ENCODE data around the gene EFCC1.

EFCC1 gene

GRCh38 chr3:129061888-129062834 lies 61.1 kb downstream of the EFCC1 start:
- H3K4me2 ChIP-seq (ENCODE audit: low read length): no peak overlapping the region
- TF ChIP-seq, protein P1, sequence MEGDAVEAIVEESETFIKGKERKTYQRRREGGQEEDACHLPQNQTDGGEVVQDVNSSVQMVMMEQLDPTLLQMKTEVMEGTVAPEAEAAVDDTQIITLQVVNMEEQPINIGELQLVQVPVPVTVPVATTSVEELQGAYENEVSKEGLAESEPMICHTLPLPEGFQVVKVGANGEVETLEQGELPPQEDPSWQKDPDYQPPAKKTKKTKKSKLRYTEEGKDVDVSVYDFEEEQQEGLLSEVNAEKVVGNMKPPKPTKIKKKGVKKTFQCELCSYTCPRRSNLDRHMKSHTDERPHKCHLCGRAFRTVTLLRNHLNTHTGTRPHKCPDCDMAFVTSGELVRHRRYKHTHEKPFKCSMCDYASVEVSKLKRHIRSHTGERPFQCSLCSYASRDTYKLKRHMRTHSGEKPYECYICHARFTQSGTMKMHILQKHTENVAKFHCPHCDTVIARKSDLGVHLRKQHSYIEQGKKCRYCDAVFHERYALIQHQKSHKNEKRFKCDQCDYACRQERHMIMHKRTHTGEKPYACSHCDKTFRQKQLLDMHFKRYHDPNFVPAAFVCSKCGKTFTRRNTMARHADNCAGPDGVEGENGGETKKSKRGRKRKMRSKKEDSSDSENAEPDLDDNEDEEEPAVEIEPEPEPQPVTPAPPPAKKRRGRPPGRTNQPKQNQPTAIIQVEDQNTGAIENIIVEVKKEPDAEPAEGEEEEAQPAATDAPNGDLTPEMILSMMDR (IDR thresholded peaks at IDR 0.05; ENCODE audit: low read depth, low read length): no peak
- no peak for TF ChIP-seq EZH2phosphoT487 (IDR thresholded peaks at IDR 0.05; ENCODE audit: low read depth)
- peaks cover 9% of the 10 kb centered on the region; the same call in 1 of the 2 replicates for H3K27me3 ChIP-seq (ENCODE audit: low read depth, low read length)
- no peak overlapping the region for H3K9ac ChIP-seq (ENCODE audit: low read length)
- H4K20me1 ChIP-seq (ENCODE audit: insufficient read depth, low read length): no peaks in the 10 kb centered on the region
- H2AFZ ChIP-seq (ENCODE audit: low read depth, low read length): no peak overlapping the region
- H3K79me2 ChIP-seq (ENCODE audit: low read length): no peaks in the 10 kb centered on the region
- no peaks in the 10 kb centered on the region for H3K4me1 ChIP-seq (ENCODE audit: low read length)
- no peaks in the 10 kb centered on the region for H3K36me3 ChIP-seq (replicated peaks; ENCODE audit: low read depth, low read length)
- H3K9me3 ChIP-seq (ENCODE audit: insufficient read depth, low read length): no peaks in the 10 kb centered on the region
- no peak overlapping the region for H3K27ac ChIP-seq (ENCODE audit: low read length)
- no peak overlapping the region for H3K4me3 ChIP-seq (ENCODE audit: low read length)

DNA sequence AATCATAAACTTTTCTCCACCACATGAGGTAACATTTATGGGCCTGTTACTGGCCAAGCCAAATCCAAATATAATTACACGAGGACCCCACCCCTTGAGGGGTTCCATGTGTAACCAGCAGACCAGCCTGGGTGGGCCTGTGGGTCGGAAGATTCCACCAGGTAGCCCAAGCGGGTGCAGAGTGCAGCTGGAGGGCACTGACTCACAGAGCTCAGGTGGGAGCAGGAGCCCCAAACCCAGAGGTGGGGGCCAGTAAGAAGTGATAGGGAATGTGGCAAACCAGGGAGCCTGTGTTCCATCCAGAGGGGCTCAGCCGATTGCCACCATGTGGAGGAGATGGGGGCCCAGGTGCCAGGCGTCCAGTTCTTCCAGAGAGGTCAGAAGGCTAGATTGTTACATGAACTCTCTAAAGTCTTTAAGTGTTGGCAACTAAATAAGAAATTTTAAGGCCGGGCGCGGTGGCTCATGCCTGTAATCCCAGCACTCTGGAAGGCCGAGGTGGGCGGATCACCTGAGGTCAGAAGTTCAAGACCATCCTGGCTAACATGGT lies 62.1 kb downstream of the EFCC1 start:
- H3K9me3 ChIP-seq (ENCODE audit: insufficient read depth, low read length): no peaks in the 10 kb centered on the region
- peaks cover 3% of the 10 kb centered on the region; the same call in 1 of the 2 replicates for H3K27me3 ChIP-seq (ENCODE audit: low read depth, low read length)
- no peaks in the 10 kb centered on the region for H3K4me1 ChIP-seq (ENCODE audit: low read length)
- no peak overlapping the region for H3K9ac ChIP-seq (ENCODE audit: low read length)
- no peak overlapping the region for H3K4me3 ChIP-seq (ENCODE audit: low read length)
- H3K27ac ChIP-seq (ENCODE audit: low read length): no peak overlapping the region
- TF ChIP-seq, protein P1 (IDR thresholded peaks at IDR 0.05; ENCODE audit: low read depth, low read length): no peak
- TF ChIP-seq EZH2phosphoT487 (IDR thresholded peaks at IDR 0.05; ENCODE audit: low read depth): no peak
- no peaks in the 10 kb centered on the region for H4K20me1 ChIP-seq (ENCODE audit: insufficient read depth, low read length)
- H3K4me2 ChIP-seq (ENCODE audit: low read length): no peak overlapping the region
- no peak overlapping the region for H2AFZ ChIP-seq (ENCODE audit: low read depth, low read length)
- H3K36me3 ChIP-seq (replicated peaks; ENCODE audit: low read depth, low read length): no peaks in the 10 kb centered on the region
- no peaks in the 10 kb centered on the region for H3K79me2 ChIP-seq (ENCODE audit: low read length)

DNA sequence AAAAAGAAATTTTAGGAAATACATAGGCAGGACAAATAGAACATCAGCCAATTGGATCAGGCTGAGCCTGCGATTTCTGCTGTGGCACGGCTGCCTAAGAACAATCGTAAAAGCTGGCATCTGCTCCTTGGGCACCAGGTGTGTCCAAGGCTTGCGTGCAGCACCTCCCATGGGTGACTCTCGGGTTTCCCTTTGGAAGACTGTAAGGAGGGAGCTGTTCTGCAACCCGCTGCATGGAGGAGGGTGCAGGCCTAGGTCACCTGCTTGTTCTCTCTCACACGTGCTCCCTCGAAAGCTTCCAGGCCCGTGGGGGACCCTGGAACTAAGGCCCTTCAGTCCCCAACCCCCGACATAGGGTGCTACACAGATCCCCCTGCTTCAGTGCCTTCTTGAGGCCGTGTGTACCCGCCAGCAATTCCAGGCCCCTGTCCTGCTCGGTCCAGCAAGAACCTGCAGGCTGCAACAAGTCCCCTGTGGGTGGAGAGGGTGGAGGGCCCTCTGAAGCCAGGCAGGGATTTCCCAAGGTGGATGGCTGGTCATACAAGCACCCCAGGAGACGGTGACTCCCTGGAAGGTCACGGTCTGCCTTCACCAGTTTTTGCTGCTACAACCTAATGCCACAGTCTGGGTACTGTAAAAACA lies 62.9 kb downstream of the EFCC1 start:
- Histone ChIP-seq H3K9me3 (ENCODE audit: insufficient read depth, low read length) (no peaks in the 10 kb centered on the region), H3K36me3 (replicated peaks; ENCODE audit: low read depth, low read length) (no peaks in the 10 kb centered on the region), H3K27me3 (ENCODE audit: low read depth, low read length) (no peaks in the 10 kb centered on the region), H3K4me3 (ENCODE audit: low read length) (no peak overlapping the region), H3K27ac (ENCODE audit: low read length) (no peak overlapping the region), H4K20me1 (ENCODE audit: insufficient read depth, low read length) (no peaks in the 10 kb centered on the region), H3K4me1 (ENCODE audit: low read length) (no peaks in the 10 kb centered on the region), H3K79me2 (ENCODE audit: low read length) (no peaks in the 10 kb centered on the region), H2AFZ (ENCODE audit: low read depth, low read length) (no peak overlapping the region), H3K9ac (ENCODE audit: low read length) (no peak overlapping the region), H3K4me2 (ENCODE audit: low read length) (no peak overlapping the region)
- TF ChIP-seq, protein P1 (IDR thresholded peaks at IDR 0.05; ENCODE audit: low read depth, low read length): no peak
- TF ChIP-seq EZH2phosphoT487 (IDR thresholded peaks at IDR 0.05; ENCODE audit: low read depth): no peak
